ENCODE measurements around the gene PRM3.

PRM3 gene

GRCh38 chr16:11258553-11259492 lies 14.6 kb downstream of the PRM3 start:
- no peak for DNase-seq (ENCODE audit: low spot score)

GRCh38 chr16:11257131-11257938 lies 16.1 kb downstream of the PRM3 start:
- peak; percentile 72 for DNase-seq (ENCODE audit: low spot score)

- DNase-seq (ENCODE audit: low spot score), result peak; percentile 66
Measured at GRCh38 chr16:11256661-11257130, 16.7 kb downstream of the PRM3 start.

GRCh38 chr16:11255737-11256660 lies 17.4 kb downstream of the PRM3 start, which contains the start of gene SOCS1:
Gene SOCS1, minus strand, starts transcription at chr16:11256204. Its CDS starts 726 bp downstream, at chr16:11255478.
- DNase-seq (ENCODE audit: low spot score), result peak; percentile 87

- DNase-seq (ENCODE audit: low spot score), result no peak
Measured at GRCh38 chr16:11254913-11255736, 18.3 kb downstream of the PRM3 start.

- DNase-seq (ENCODE audit: low spot score), result no peak
Measured at GRCh38 chr16:11253995-11254912, 19.2 kb downstream of the PRM3 start.

- no peak for DNase-seq (ENCODE audit: low spot score)
Measured at GRCh38 chr16:11253009-11253994, 20.1 kb downstream of the PRM3 start.

GRCh38 chr16:11252482-11252931 lies 20.9 kb downstream of the PRM3 start:
- DNase-seq (ENCODE audit: low spot score), result no peak

- DNase-seq (ENCODE audit: low spot score), result no peak
Measured at GRCh38 chr16:11251525-11252481, 21.6 kb downstream of the PRM3 start.

GRCh38 chr16:11250786-11251524 lies 22.5 kb downstream of the PRM3 start:
- DNase-seq (ENCODE audit: low spot score), result no peak

- DNase-seq (ENCODE audit: low spot score), result no peak
Measured at GRCh38 chr16:11250091-11250785, 23.2 kb downstream of the PRM3 start.

GRCh38 chr16:11249233-11250061 lies 24.0 kb downstream of the PRM3 start:
- no peak for DNase-seq (ENCODE audit: low spot score)

- DNase-seq (ENCODE audit: low spot score), result no peak
Measured at GRCh38 chr16:11248133-11248532, 25.3 kb downstream of the PRM3 start.

- no peak for DNase-seq (ENCODE audit: low spot score)
Measured at GRCh38 chr16:11245988-11246387, 27.4 kb downstream of the PRM3 start.

- DNase-seq (ENCODE audit: low spot score), result no peak
Measured at GRCh38 chr16:11245222-11245737, 28.1 kb downstream of the PRM3 start.

All from LoVo (cell line).